GM12873 (cell line): ENCODE data around the gene MTMR11.

Experiments used
- TF ChIP-seq, protein P1 (sequence below): IDR thresholded peaks from 2 replicates; pipeline ENCODE4 v1.5.1; 2012; ENCODE audit warnings: low read depth, mild to moderate bottlenecking, moderate library complexity, low read length, control low read depth; ENCODE audit not compliant: insufficient read depth; ENCODE audit errors: missing control alignments

MTMR11 gene

DNA sequence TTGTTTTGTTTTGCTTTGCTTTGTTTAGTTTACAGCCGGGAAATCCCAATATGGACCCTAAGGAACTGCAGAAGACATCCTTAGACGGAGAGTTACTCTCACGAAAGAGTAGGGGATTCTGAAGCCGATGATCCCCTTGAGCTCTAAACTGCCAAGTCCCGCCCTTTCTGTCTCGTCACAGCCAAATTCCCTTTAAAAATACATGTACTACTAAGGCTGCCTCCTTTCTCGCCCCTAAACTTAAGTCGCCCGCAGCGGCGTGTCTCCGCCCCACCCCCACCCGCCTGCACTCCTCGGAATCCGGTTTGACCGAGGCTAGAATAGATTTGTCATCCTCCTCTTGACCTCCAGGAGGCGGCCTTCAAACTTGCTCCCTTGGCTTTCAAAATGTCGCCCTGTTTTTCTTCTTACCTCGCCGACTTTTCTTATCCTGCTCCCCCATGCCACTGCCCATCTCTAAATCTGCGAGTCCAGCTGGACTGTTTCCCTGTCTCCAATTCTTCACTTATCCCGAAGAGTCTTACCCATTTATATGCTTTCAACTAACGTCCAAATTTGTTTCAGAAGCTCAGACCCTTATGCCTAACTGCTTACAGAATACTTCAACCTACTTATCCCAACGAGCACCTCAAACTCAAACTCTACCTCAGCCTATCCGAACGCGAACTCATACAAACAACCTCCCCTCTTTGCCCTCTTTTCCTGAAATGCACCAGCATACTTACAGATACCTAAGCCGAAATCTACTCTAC is 48.3 kb downstream of the MTMR11 start:
- TF ChIP-seq, protein P1, sequence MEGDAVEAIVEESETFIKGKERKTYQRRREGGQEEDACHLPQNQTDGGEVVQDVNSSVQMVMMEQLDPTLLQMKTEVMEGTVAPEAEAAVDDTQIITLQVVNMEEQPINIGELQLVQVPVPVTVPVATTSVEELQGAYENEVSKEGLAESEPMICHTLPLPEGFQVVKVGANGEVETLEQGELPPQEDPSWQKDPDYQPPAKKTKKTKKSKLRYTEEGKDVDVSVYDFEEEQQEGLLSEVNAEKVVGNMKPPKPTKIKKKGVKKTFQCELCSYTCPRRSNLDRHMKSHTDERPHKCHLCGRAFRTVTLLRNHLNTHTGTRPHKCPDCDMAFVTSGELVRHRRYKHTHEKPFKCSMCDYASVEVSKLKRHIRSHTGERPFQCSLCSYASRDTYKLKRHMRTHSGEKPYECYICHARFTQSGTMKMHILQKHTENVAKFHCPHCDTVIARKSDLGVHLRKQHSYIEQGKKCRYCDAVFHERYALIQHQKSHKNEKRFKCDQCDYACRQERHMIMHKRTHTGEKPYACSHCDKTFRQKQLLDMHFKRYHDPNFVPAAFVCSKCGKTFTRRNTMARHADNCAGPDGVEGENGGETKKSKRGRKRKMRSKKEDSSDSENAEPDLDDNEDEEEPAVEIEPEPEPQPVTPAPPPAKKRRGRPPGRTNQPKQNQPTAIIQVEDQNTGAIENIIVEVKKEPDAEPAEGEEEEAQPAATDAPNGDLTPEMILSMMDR: peak; percentile 74

DNA sequence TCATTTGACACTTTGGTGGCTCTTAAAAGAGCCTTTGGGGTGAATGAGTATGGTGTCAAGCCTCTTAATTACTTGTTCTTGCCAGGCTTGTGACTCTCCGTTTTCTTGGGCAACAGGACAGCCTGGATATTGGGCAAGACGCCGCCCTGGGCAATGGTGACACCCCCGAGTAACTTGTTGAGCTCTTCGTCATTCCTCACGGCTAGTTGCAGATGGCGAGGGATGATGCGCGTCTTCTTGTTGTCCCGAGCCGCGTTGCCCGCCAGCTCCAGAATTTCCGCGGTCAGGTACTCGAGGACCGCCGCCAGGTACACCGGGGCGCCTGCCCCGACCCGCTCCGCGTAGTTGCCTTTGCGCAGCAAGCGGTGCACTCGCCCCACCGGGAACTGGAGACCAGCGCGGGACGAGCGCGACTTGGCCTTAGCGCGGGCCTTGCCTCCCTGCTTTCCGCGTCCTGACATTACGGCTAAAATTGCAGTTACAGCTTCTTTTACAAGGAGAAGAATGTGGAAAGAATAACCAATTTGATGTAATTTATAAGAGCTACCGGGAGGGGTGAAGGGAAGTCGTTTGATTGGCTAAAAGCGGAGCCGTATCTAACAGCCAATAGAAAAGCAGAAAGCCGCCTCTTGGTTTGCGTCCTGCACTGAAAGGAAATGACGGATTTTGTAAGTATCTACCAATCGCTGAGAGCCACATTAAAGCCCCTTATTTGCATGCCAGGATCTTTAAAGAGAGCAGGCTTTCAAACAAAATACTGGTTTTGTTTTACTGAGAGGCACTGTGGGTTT is 49.0 kb downstream of the MTMR11 start:
- TF ChIP-seq, protein P1: no peak

DNA sequence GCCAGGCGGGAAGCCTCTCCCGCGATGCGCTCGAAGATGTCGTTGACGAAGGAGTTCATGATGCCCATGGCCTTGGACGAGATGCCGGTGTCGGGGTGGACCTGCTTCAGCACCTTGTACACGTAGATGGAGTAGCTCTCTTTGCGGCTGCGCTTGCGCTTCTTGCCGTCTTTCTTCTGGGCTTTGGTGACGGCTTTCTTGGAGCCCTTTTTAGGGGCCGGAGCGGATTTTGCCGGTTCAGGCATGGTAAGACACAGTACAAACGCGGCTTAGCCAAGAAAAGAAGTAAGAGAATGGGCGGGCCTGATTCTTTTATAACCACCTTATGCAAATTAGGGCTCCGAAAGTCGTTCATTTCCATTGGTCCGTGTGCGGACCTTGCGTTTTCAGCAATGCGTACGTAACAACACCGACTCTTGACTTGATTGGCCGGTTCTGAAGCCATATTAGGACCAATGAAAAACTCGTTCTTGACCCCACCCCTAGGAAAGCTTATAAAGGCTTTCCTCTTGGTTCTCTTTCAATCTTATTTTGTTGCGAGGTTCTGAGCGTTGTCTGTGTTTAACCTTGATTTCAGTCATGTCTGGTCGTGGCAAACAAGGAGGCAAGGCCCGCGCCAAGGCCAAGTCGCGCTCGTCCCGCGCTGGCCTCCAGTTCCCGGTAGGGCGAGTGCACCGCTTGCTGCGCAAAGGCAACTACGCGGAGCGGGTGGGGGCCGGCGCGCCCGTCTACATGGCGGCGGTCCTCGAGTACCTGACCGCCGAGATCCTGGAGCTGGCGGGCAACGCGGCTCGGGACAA is 50.1 kb downstream of the MTMR11 start:
- TF ChIP-seq, protein P1: no peak

DNA sequence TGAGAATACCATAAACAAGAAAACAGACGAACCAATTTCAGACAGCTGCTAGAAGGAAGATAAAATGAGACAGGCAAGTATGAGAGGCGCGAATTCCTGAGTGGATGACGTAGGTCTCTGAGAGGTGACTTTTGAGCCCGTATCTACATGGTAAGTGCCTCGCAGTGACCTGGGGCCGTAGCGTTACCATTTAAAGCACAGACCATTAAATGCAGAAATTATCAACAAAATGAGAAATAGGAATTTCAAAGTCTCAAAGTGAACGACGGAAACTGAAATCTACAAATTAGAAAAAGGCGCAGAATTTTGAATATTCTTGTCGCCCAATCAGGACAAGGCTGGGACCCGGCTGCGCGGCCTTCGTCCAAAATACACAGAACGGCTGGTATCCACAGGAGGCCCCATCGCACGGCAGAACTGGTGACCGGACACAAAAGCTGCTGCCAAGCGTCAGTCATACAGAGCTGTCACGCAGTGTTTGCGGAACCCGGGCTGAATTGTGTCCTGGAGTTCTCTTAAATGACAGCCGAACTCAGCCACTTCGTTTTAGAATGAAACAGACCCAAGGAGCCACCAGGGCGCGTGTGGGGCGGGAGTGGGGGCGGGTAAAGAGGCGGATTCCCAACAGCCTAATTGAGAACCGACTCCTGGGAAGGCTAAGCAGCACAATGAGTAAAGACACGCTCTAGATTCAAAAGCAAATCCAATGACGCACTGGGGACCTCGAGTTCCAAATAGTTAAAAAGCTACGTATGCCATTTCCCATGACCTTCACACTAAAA is 51.1 kb downstream of the MTMR11 start:
- TF ChIP-seq, protein P1: no peak

DNA sequence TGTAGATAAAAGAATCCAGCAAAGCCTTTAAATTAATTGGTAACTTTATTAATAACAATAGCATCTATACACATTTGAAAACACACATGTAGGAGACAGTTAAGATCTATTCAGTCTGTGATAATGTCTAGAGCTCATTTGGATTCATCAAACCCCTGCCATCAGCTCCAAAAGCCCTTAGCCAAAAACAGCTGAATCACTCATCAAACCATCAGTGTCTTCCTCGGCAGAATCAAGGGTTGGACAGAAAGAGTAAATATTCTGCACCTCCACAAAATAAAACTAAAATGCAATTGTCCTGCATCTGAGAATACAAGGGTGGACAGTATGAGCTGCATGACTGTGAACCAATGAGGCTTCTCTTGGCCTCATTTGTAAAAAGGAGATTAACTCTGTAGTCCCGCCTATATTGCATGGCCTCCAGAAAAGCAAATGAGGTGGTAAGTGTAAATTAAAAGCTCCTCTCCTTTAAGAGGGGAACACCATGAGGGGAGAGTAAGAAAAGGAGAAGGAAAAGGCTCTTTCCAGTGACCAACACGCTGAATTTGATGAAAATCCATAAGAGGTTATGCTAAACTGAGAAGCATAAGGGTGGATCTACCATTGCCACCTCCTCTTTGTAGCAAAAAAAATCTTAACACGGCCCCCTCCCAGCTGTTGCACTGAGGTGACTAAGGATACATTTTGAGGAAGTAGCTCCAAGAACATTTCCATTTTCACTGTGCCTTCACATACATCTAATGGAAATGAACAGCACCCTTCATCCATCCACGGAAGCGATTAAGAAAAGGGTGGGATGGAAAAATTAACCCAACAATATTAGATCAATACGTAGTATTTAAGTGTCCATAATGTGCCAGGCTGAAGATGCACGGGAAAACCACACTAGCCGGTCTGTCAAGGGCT is 52.0 kb downstream of the MTMR11 start:
- TF ChIP-seq, protein P1: no peak

DNA sequence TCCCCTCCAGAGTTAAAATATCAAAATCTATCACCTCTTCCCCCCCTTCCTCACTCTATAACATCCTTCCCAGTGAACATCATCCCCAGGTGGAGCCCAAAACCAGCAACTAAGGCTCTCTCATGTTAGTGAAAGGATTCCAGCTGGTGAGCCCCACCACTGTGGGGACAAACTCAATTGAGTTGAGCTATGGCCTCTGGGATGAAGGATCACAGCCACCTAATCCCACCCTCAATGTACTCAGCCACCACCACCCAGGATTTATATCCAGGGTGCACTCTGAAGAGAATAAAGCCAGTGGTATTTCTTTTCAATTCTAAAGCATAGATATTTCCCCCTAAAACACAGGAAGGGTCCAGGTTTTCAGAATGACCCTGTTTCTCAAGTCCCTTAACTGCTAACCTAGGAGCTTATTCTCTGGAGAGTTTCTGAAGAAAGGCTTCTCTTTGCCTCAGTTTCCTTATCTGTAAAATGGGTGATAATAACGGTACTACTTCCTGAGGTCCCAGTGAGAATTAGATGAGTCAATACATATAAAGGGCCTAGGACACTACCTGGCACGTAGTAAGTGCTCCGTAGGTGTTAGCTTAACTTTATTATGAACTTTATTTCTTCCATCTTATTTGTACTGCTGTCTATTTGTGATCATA is 53.0 kb downstream of the MTMR11 start:
- TF ChIP-seq, protein P1: no peak
